ENCODE measurements around the gene DPY30.

Gene DPY30

GRCh38 chr2:31996571-31997150 lies 42.9 kb downstream of the DPY30 start:
- Mint-ChIP-seq H3K4me3 (peak overlapping the region; percentile 4), H3K9me3 (no peaks in the 10 kb centered on the region), H3K27ac (no peak overlapping the region), H3K27me3 (no peaks in the 10 kb centered on the region), H3K4me1 (peaks cover 70% of the 10 kb centered on the region), H3K36me3 (peaks cover 12% of the 10 kb centered on the region)

- Mint-ChIP-seq H3K4me1 (peaks cover 55% of the 10 kb centered on the region), H3K4me3 (no peak overlapping the region), H3K27ac (no peak overlapping the region), H3K9me3 (no peaks in the 10 kb centered on the region), H3K36me3 (peaks cover 7% of the 10 kb centered on the region), H3K27me3 (no peaks in the 10 kb centered on the region)
Observed at GRCh38 chr2:31992934-31993333, 46.7 kb downstream of the DPY30 start.

GRCh38 chr2:31992025-31992579 lies 47.5 kb downstream of the DPY30 start:
- Mint-ChIP-seq H3K36me3 (peaks cover 5% of the 10 kb centered on the region), H3K27ac (no peak overlapping the region), H3K4me1 (peaks cover 54% of the 10 kb centered on the region), H3K27me3 (no peaks in the 10 kb centered on the region), H3K4me3 (no peak overlapping the region), H3K9me3 (no peaks in the 10 kb centered on the region)

- H3K36me3 Mint-ChIP-seq = peaks cover 2% of the 10 kb centered on the region
- no peaks in the 10 kb centered on the region for H3K9me3 Mint-ChIP-seq
- H3K4me1 Mint-ChIP-seq = peaks cover 43% of the 10 kb centered on the region
- no peaks in the 10 kb centered on the region for H3K27me3 Mint-ChIP-seq
- no peak overlapping the region for H3K27ac Mint-ChIP-seq
- H3K4me3 Mint-ChIP-seq = no peak overlapping the region
Observed at GRCh38 chr2:31989946-31990345, 49.7 kb downstream of the DPY30 start.

GRCh38 chr2:31987454-31988220 lies 52.0 kb downstream of the DPY30 start:
- H3K27ac Mint-ChIP-seq = peak overlapping the region; percentile 79
- no peaks in the 10 kb centered on the region for H3K27me3 Mint-ChIP-seq
- H3K9me3 Mint-ChIP-seq = no peaks in the 10 kb centered on the region
- no peak overlapping the region for H3K4me3 Mint-ChIP-seq
- H3K36me3 Mint-ChIP-seq = peaks cover 3% of the 10 kb centered on the region
- H3K4me1 Mint-ChIP-seq = peaks cover 43% of the 10 kb centered on the region

- peaks cover 3% of the 10 kb centered on the region for H3K36me3 Mint-ChIP-seq
- no peak overlapping the region for H3K27ac Mint-ChIP-seq
- H3K4me1 Mint-ChIP-seq = peaks cover 41% of the 10 kb centered on the region
- no peak overlapping the region for H3K4me3 Mint-ChIP-seq
- H3K27me3 Mint-ChIP-seq = no peaks in the 10 kb centered on the region
- no peaks in the 10 kb centered on the region for H3K9me3 Mint-ChIP-seq
Observed at GRCh38 chr2:31986906-31987305, 52.7 kb downstream of the DPY30 start.

- Mint-ChIP-seq H3K36me3 (peaks cover 2% of the 10 kb centered on the region), H3K9me3 (no peaks in the 10 kb centered on the region), H3K4me3 (no peak overlapping the region), H3K27ac (peak overlapping the region; percentile 15), H3K4me1 (peaks cover 47% of the 10 kb centered on the region), H3K27me3 (no peaks in the 10 kb centered on the region)
Observed at GRCh38 chr2:31983762-31984467, 55.7 kb downstream of the DPY30 start.

GRCh38 chr2:31980674-31981356 lies 58.8 kb downstream of the DPY30 start:
- H3K27ac Mint-ChIP-seq = peak overlapping the region; percentile 1
- peak overlapping the region; percentile 24 for H3K4me3 Mint-ChIP-seq
- peaks cover 4% of the 10 kb centered on the region for H3K36me3 Mint-ChIP-seq
- H3K9me3 Mint-ChIP-seq = no peaks in the 10 kb centered on the region
- no peaks in the 10 kb centered on the region for H3K27me3 Mint-ChIP-seq
- peaks cover 39% of the 10 kb centered on the region for H3K4me1 Mint-ChIP-seq

- Mint-ChIP-seq H3K27ac (no peak overlapping the region), H3K4me3 (no peak overlapping the region), H3K4me1 (peaks cover 42% of the 10 kb centered on the region), H3K36me3 (peaks cover 4% of the 10 kb centered on the region), H3K27me3 (no peaks in the 10 kb centered on the region), H3K9me3 (no peaks in the 10 kb centered on the region)
Observed at GRCh38 chr2:31979956-31980355, 59.6 kb downstream of the DPY30 start.

GRCh38 chr2:31979018-31979417 lies 60.6 kb downstream of the DPY30 start:
- no peaks in the 10 kb centered on the region for H3K9me3 Mint-ChIP-seq
- peak overlapping the region; percentile 5 for H3K27ac Mint-ChIP-seq
- peaks cover 2% of the 10 kb centered on the region for H3K36me3 Mint-ChIP-seq
- peaks cover 44% of the 10 kb centered on the region for H3K4me1 Mint-ChIP-seq
- H3K27me3 Mint-ChIP-seq = no peaks in the 10 kb centered on the region
- H3K4me3 Mint-ChIP-seq = no peak overlapping the region

GRCh38 chr2:31978436-31978835 lies 61.2 kb downstream of the DPY30 start:
- Mint-ChIP-seq H3K27ac (no peak overlapping the region), H3K4me1 (peaks cover 44% of the 10 kb centered on the region), H3K9me3 (no peaks in the 10 kb centered on the region), H3K36me3 (peaks cover 4% of the 10 kb centered on the region), H3K4me3 (no peak overlapping the region), H3K27me3 (no peaks in the 10 kb centered on the region)

Data from activated naive CD4-positive, alpha-beta T cell treated with anti-CD3 and anti-CD28 coated beads, Interleukin-2, amount 50 U/mL, for 24 hours (primary cell).